ENCODE results near the gene ARID1B.
"Not testable (repeated sequence)": the region's sequence is repeated elsewhere in the genome, so short reads cannot be mapped to it uniquely, and the experiment has no call there.

Gene ARID1B

GRCh38 chr6:156933201-156934068 is 156.3 kb downstream of the ARID1B start:
- DNase-seq (ENCODE audit: low read depth in 2 of 2), result no peak

- no peak for DNase-seq (ENCODE audit: low read depth in 2 of 2)
These were observed 156.9 kb downstream of the ARID1B start for GRCh38 chr6:156934069-156934460.

DNA sequence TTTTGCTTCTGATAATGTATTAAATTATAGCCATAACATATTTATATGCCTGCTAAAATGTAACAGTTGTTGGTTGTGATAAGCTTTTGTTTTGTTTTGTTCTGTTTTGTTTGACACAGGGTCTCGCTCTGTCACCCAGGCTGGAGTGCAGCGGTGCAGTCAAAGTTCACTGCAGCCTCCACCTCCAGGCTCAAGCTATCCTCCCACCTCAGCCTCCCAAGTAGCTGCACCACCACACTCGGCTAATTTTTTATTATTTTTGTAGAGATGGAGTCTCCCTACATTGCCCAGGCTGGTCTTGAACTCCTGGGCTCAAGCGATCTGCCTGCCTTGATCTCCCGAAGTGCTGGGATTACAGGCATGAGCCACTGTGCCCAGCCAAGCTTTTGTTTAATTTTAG is 157.8 kb downstream of the ARID1B start:
- no peak for DNase-seq (ENCODE audit: low read depth in 2 of 2)

DNA sequence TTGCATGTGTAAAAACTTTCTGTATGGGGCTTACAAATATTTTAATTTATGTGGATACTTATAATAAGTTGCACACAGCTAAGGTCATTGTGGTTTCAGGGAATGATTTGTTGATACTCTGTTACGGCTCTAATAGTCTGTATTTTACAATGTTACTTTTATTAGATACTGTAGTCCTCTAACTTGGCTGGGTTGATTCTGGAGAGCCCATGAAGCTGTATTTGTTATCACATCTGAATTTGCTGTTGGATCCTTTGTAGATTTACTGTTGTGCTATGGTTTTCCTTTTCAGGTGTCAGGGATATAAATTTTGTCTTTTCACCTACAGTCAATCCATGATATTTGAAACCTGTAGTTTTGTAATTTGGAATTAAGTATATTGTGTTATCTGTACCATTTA is 161.0 kb downstream of the ARID1B start:
- DNase-seq (ENCODE audit: low read depth in 2 of 2), result no peak

GRCh38 chr6:156940221-156940620 is 163.0 kb downstream of the ARID1B start:
- DNase-seq (ENCODE audit: low read depth in 2 of 2), result no peak

DNA sequence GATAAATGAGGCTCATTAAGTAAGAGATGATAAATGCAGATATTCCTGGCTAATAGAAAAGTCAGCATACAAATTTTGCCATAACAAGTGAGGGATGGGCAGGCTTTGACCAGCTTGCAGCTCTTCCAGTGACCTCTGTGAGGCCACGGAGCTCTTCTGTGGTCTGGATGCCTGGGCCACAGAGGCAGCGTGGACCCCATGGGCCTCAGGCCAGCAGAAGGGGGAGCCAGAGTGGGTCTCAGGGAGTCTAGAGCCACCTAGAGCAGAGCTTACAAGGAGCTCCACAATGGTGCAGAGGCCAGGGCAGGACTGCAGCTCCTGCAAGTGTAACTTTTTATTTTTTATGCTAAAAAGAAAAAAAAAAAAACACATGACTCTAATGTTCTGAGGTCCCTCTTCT is 165.1 kb downstream of the ARID1B start:
- no peak for DNase-seq (ENCODE audit: low read depth in 2 of 2)

GRCh38 chr6:156943166-156943565 is 166.0 kb downstream of the ARID1B start:
- no peak for DNase-seq (ENCODE audit: low read depth in 2 of 2)

DNA sequence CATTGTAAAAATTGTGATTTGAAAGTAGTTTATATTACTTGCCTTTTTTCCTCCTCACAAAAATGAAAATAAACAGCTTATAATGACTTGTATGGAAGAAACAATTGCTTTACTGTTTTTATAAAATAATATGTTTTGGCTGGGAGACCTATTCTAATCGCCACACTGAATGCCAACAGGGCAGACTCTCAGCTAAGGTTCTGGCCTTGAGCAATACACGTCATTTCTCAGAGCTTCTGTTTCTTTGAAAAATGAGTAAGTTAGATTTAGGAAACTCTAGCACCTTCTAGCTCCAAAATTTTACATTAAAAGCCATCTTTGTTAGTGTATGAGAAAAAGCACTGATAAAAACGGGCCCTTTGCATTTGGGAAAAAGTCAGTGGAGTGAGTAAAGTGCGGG is 166.6 kb downstream of the ARID1B start:
- DNase-seq (ENCODE audit: low read depth in 2 of 2), result no peak

DNA sequence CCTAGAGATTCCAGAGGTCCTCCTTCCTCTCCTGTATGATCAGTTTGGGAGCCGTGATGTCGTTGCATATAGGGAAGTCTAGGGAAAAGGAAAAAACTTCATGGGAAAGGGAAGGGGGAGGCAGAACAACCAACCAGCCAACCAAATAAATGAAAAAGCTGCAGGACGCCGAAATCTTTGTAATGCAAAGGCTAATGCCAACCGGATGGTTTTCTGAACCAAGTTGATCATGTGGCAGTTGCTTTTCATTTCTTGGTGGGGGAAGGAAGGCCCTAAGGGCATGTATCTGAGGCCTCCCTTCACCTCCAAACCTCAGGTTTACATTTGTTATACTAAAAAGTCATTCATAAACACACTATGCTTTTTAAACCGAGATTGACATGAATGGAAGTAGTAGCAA is 167.2 kb downstream of the ARID1B start:
- DNase-seq (ENCODE audit: low read depth in 2 of 2), result no peak

- not testable (repeated sequence) for DNase-seq (ENCODE audit: low read depth in 2 of 2)
These were observed 168.6 kb downstream of the ARID1B start for GRCh38 chr6:156945789-156946172.

DNA sequence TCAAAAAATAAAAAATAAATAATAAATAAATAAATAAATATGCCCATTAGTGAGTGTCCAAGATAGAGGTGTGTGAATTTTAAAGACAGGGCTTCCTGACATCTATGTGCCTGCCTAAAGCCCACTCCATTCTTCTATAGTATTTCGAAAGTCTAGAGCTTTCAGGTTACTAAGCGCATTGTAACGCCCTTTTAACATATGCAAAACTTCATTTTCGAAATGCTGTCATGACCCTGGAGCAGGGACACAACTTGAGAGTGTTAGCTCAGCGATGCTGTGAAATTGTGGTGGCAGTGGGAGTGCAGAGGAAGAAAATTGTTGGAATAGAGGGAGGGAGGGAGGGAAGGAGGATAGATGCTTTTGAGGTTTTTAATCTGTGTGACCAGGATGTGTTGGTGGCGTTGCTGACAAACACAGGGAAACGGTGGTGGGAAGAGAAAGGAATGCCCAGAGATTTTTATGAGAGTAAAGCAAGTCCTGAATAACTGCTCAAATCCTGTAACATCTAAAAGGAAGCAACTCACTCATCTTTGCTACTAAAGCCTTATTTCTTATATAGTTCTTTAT is 169.3 kb downstream of the ARID1B start:
- no peak for DNase-seq (ENCODE audit: low read depth in 2 of 2)

GRCh38 chr6:156948277-156948676 is 171.1 kb downstream of the ARID1B start:
- DNase-seq (ENCODE audit: low read depth in 2 of 2), result no peak

GRCh38 chr6:156948807-156949206 is 171.6 kb downstream of the ARID1B start:
- no peak for DNase-seq (ENCODE audit: low read depth in 2 of 2)

GRCh38 chr6:156949376-156949775 is 172.2 kb downstream of the ARID1B start:
- no peak for DNase-seq (ENCODE audit: low read depth in 2 of 2)

GRCh38 chr6:156950084-156950483 is 172.9 kb downstream of the ARID1B start:
- DNase-seq (ENCODE audit: low read depth in 2 of 2), result no peak

DNA sequence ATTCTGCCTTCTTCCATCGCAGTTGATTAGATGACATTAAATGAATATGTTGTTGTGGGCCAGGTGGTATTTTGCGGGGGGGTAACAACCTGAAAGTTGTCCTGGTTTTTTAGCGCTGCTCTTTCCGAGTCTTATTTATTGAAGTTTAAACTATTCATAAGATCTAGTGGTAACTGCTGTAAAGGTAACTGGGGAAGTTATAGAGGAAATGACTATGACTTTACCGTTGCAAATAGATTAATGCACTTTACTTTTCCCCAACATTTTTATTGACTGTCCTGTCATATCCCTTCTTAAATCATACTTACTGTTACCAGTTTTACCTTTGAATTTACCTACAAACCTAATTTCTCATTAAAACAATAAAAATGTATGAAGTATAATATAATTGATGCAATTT is 173.4 kb downstream of the ARID1B start:
- no peak for DNase-seq (ENCODE audit: low read depth in 2 of 2)

GRCh38 chr6:156952401-156952800 is 175.2 kb downstream of the ARID1B start:
- DNase-seq (ENCODE audit: low read depth in 2 of 2), result no peak

DNA sequence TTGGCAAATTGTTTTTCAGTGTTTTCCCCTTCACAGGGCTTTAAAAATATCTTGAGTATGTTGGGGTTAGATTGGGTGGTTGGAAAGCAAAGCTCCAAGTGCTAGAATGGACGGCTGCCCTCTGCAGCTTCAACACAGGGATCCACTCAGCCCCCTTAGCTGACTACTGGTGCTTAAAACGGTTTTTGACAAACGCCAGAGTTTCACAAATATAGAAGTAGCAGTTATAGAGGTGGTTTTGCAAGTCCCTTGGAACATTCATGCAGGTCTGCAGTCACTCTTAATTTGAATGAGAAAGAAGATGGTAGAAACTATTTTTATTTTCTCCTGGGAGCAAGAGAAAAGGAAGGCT is 175.9 kb downstream of the ARID1B start:
- no peak for DNase-seq (ENCODE audit: low read depth in 2 of 2)

DNA sequence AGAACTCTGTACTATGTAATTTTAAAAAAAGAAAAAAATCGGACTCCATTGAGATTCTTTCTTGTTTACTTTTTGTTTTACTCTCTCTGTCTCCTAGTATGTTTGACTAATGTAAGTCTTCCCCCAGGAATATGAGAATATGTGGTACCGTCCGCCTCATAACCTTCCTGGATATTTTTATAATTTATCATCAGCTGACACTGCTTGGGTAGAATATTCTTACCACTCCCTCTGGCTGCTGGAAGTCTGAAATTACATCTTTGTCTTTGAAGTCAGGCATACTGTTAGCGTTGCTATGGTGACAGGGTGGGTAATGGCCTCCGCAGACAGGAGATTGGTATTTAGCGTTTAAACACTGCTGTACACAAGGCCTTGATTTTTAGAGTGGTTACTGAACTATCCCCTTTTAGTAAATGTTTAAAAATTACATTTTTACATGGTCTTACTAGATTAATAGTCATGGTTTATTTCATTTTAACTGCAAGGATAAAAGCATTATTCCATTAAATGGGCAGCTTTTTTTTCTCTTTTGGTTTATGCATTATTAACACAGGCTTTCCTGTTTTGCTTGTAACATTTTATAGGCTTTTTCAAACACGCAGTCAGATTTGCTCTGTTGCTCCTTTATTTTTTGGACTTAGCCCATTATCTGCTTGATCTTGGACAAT is 176.4 kb downstream of the ARID1B start:
- DNase-seq (ENCODE audit: low read depth in 2 of 2), result no peak

- DNase-seq (ENCODE audit: low read depth in 2 of 2), result no peak
These were observed 177.0 kb downstream of the ARID1B start for GRCh38 chr6:156954191-156954590.

- no peak for DNase-seq (ENCODE audit: low read depth in 2 of 2)
These were observed 177.6 kb downstream of the ARID1B start for GRCh38 chr6:156954816-156955215.

- DNase-seq (ENCODE audit: low read depth in 2 of 2), result no peak
These were observed 178.5 kb downstream of the ARID1B start for GRCh38 chr6:156955494-156956183.

GRCh38 chr6:156956286-156956685 is 179.1 kb downstream of the ARID1B start:
- DNase-seq (ENCODE audit: low read depth in 2 of 2), result no peak

Data from stimulated activated CD8-positive, alpha-beta memory T cell treated with anti-CD3 and anti-CD28 coated beads, Interleukin-15, amount 100 ng/mL, for 48 hours (primary cell).